ENCODE data around the gene COL19A1.

- TF ChIP-seq CTCF (IDR thresholded peaks at IDR 0.05) (no peak), POLR2A (IDR thresholded peaks at IDR 0.05) (peak; percentile 0)
Observed at GRCh38 chr6:69866351-69866769, at the start of gene COL19A1.
